ENCODE results near the gene ZCWPW2.

ZCWPW2 gene

DNA sequence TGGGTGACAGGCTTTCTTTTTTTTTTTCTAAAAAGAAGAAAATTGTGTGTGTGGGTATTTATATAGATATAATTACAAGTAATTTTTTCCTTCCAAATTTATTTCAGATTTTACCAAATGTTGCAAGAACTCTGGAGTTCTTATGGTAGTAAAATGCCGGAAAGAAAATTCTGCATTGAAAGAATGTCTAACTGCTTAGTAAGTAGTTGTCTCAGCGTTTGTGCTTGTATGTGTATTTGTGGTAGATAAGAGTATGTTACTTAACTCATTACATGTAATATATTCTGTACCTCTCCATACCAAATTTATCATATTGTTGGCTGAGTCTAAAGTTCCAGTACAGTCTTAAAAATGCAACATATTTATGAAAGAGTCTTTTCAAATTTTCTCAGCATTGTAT, 32.3 kb upstream of the ZCWPW2 start:
- no peaks in the 10 kb centered on the region for H3F3A ChIP-seq (ENCODE audit: low read depth)
- H4K20me1 ChIP-seq (ENCODE audit: insufficient read depth, low read length, poor library complexity, severe bottlenecking) = no peaks in the 10 kb centered on the region
- no peak for TF ChIP-seq EZH2phosphoT487 (IDR thresholded peaks at IDR 0.05; ENCODE audit: borderline replicate concordance)
- 0 out of 2 replicates have a peak, but pooled peaks cover 5% of the 10 kb centered on the region for H3K36me3 ChIP-seq (ENCODE audit: insufficient read depth, low read length)
- H3K27me3 ChIP-seq (ENCODE audit: insufficient read depth, low read length, poor library complexity, severe bottlenecking) = no peaks in the 10 kb centered on the region
- peaks cover 8% of the 10 kb centered on the region for H3K4me1 ChIP-seq (ENCODE audit: insufficient read depth, low read length, poor library complexity, severe bottlenecking)
- H3K9ac ChIP-seq (ENCODE audit: low read depth, low read length, poor library complexity, severe bottlenecking) = no peak overlapping the region
- no peak overlapping the region for H2AFZ ChIP-seq (ENCODE audit: low read length)
- no peak overlapping the region for H3K4me3 ChIP-seq (ENCODE audit: low read length, poor library complexity, severe bottlenecking)
- no peaks in the 10 kb centered on the region for H3K9me3 ChIP-seq (ENCODE audit: insufficient read depth, low read depth, low read length)
- no peaks in the 10 kb centered on the region for H3K79me2 ChIP-seq (ENCODE audit: insufficient read depth, low read length)
- no peak overlapping the region for H3K4me2 ChIP-seq (ENCODE audit: low read depth, low read length, poor library complexity, severe bottlenecking)
- no peaks in the 10 kb centered on the region for H3K9me2 ChIP-seq (replicated peaks; ENCODE audit: low read depth, low read length)

DNA sequence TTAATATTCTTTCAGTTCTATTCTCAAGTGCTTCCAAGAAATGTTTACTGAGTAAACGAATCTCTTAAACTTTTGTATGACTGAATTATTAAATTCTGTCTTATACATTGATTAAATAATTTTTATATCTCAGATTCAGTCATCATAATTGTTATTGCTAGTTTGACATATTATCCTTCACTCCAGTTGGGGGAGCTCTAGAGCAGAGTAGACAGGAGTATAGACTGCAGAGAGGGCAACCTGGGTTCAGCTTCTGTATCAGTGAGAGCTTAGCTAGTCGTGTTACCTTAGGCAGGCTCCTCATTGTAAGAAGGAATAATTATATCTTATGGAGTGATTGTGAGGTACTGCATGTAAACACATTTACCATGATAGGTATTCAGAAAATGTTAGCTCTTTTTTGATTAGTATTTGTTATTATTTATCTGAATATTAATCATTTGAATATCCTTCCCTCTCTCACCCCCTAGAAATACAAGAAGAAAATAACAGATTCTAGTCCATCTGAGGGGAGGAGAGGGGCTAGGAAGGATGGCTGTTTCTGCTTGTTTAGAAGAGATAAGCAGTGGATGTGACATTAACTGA, 31.0 kb upstream of the ZCWPW2 start:
- Histone ChIP-seq H3K4me2 (ENCODE audit: low read depth, low read length, poor library complexity, severe bottlenecking) (no peak overlapping the region), H3K9me2 (replicated peaks; ENCODE audit: low read depth, low read length) (no peaks in the 10 kb centered on the region)

DNA sequence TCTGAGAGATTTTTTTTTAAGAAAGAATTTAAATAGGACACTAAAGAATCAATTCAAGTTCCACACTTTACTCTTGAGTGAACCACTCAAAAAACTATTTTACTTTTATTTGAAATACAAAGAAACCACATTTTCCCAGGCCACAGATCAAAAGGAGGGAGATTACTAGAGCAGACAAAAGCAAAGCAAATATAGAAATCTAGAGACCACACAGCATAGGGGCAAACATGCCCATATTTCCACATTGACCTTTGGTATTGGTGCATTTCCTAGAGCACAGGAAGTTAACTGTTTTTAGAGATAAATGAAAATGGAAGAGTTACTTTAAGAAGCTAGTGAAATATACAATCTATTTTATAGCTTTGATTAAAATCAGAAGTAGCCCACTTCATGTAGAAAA, 27.5 kb upstream of the ZCWPW2 start:
- no peaks in the 10 kb centered on the region for H3K9me3 ChIP-seq (ENCODE audit: insufficient read depth, low read depth, low read length)
- H3K4me1 ChIP-seq (ENCODE audit: insufficient read depth, low read length, poor library complexity, severe bottlenecking) = peaks cover 22% of the 10 kb centered on the region
- H2AFZ ChIP-seq (ENCODE audit: low read length) = no peak overlapping the region
- peaks cover 20% of the 10 kb centered on the region; the same call in 1 of the 2 replicates for H3K36me3 ChIP-seq (ENCODE audit: insufficient read depth, low read length)
- no peaks in the 10 kb centered on the region for H3K9me2 ChIP-seq (replicated peaks; ENCODE audit: low read depth, low read length)
- no peak overlapping the region for H3K9ac ChIP-seq (ENCODE audit: low read depth, low read length, poor library complexity, severe bottlenecking)
- no peaks in the 10 kb centered on the region for H3K27me3 ChIP-seq (ENCODE audit: insufficient read depth, low read length, poor library complexity, severe bottlenecking)
- TF ChIP-seq EZH2phosphoT487 (IDR thresholded peaks at IDR 0.05; ENCODE audit: borderline replicate concordance) = no peak
- TF ChIP-seq, protein P1, sequence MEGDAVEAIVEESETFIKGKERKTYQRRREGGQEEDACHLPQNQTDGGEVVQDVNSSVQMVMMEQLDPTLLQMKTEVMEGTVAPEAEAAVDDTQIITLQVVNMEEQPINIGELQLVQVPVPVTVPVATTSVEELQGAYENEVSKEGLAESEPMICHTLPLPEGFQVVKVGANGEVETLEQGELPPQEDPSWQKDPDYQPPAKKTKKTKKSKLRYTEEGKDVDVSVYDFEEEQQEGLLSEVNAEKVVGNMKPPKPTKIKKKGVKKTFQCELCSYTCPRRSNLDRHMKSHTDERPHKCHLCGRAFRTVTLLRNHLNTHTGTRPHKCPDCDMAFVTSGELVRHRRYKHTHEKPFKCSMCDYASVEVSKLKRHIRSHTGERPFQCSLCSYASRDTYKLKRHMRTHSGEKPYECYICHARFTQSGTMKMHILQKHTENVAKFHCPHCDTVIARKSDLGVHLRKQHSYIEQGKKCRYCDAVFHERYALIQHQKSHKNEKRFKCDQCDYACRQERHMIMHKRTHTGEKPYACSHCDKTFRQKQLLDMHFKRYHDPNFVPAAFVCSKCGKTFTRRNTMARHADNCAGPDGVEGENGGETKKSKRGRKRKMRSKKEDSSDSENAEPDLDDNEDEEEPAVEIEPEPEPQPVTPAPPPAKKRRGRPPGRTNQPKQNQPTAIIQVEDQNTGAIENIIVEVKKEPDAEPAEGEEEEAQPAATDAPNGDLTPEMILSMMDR (conservative IDR thresholded peaks at IDR 0.05; ENCODE audit: low read length) = no peak
- H3K4me2 ChIP-seq (ENCODE audit: low read depth, low read length, poor library complexity, severe bottlenecking) = no peak overlapping the region
- no peaks in the 10 kb centered on the region; the same call in 1 of the 2 replicates for H3F3A ChIP-seq (ENCODE audit: low read depth)
- H3K4me3 ChIP-seq (ENCODE audit: low read length, poor library complexity, severe bottlenecking) = no peak overlapping the region
- H4K20me1 ChIP-seq (ENCODE audit: insufficient read depth, low read length, poor library complexity, severe bottlenecking) = peaks cover 3% of the 10 kb centered on the region
- H3K79me2 ChIP-seq (ENCODE audit: insufficient read depth, low read length) = no peaks in the 10 kb centered on the region

More for the DNA sequence above, 31.0 kb upstream of the ZCWPW2 start:
- Histone ChIP-seq H3K9ac (ENCODE audit: low read depth, low read length, poor library complexity, severe bottlenecking) (no peak overlapping the region), H3K4me3 (ENCODE audit: low read length, poor library complexity, severe bottlenecking) (no peak overlapping the region), H3K36me3 (ENCODE audit: insufficient read depth, low read length) (0 out of 2 replicates have a peak, but pooled peaks cover 5% of the 10 kb centered on the region), H3K4me1 (ENCODE audit: insufficient read depth, low read length, poor library complexity, severe bottlenecking) (peaks cover 13% of the 10 kb centered on the region), H4K20me1 (ENCODE audit: insufficient read depth, low read length, poor library complexity, severe bottlenecking) (no peaks in the 10 kb centered on the region), H3K27me3 (ENCODE audit: insufficient read depth, low read length, poor library complexity, severe bottlenecking) (no peaks in the 10 kb centered on the region), H3K79me2 (ENCODE audit: insufficient read depth, low read length) (no peaks in the 10 kb centered on the region), H3F3A (ENCODE audit: low read depth) (no peaks in the 10 kb centered on the region), H3K9me3 (ENCODE audit: insufficient read depth, low read depth, low read length) (no peaks in the 10 kb centered on the region), H2AFZ (ENCODE audit: low read length) (no peak overlapping the region)
- TF ChIP-seq, protein P1 (conservative IDR thresholded peaks at IDR 0.05; ENCODE audit: low read length) = peak; percentile 80
- TF ChIP-seq EZH2phosphoT487 (IDR thresholded peaks at IDR 0.05; ENCODE audit: borderline replicate concordance) = no peak

DNA sequence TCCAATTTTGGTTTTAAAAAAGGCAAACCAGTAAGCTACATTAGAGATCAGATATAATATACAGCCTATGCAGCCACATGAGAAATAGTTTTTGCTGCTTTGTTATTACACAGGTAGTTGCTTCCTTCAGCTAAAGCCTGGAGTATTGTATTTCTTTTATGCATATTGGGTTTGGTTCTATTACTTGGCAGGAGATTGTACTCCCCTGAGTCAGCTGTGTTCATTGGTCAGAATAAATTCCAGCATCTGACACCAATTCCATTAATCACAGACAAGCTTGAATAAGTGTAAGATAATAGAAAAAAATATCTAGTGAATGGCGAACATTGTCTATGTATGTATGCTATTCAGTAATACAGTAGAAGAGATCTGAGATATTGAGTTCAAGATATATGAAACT, 26.1 kb upstream of the ZCWPW2 start:
- peaks cover 20% of the 10 kb centered on the region; the same call in 1 of the 2 replicates for H3K36me3 ChIP-seq (ENCODE audit: insufficient read depth, low read length)
- peaks cover 35% of the 10 kb centered on the region for H3K4me1 ChIP-seq (ENCODE audit: insufficient read depth, low read length, poor library complexity, severe bottlenecking)
- no peaks in the 10 kb centered on the region for H3K9me2 ChIP-seq (replicated peaks; ENCODE audit: low read depth, low read length)
- no peak overlapping the region for H3K4me2 ChIP-seq (ENCODE audit: low read depth, low read length, poor library complexity, severe bottlenecking)
- H3F3A ChIP-seq (ENCODE audit: low read depth) = no peaks in the 10 kb centered on the region; the same call in 1 of the 2 replicates
- H3K9ac ChIP-seq (ENCODE audit: low read depth, low read length, poor library complexity, severe bottlenecking) = no peak overlapping the region
- H4K20me1 ChIP-seq (ENCODE audit: insufficient read depth, low read length, poor library complexity, severe bottlenecking) = peaks cover 3% of the 10 kb centered on the region
- no peak overlapping the region for H3K4me3 ChIP-seq (ENCODE audit: low read length, poor library complexity, severe bottlenecking)
- H3K79me2 ChIP-seq (ENCODE audit: insufficient read depth, low read length) = no peaks in the 10 kb centered on the region
- TF ChIP-seq, protein P1 (conservative IDR thresholded peaks at IDR 0.05; ENCODE audit: low read length) = no peak
- no peak for TF ChIP-seq EZH2phosphoT487 (IDR thresholded peaks at IDR 0.05; ENCODE audit: borderline replicate concordance)
- H3K27me3 ChIP-seq (ENCODE audit: insufficient read depth, low read length, poor library complexity, severe bottlenecking) = no peaks in the 10 kb centered on the region
- no peaks in the 10 kb centered on the region for H3K9me3 ChIP-seq (ENCODE audit: insufficient read depth, low read depth, low read length)
- H2AFZ ChIP-seq (ENCODE audit: low read length) = no peak overlapping the region

Measured in Loucy (cell line).